GM12878 (cell line): ENCODE data around the gene ARGLU1.

Source experiments
- BHLHE40 ChIP-seq, 2 experiments: fragments of 450-650 bp in 1 of 2; IDR thresholded peaks; 2 replicates each; pipeline ENCODE4 v1.6.1; 2011 to 2017; ENCODE audit warnings: low read depth in 2 of 2, borderline replicate concordance in 1 of 2, improper control_type of control experiment in 1 of 2, low read length in 1 of 2, mild to moderate bottlenecking in 1 of 2
- PRDM15 ChIP-seq: fragments of 450-650 bp; formaldehyde crosslinking; IDR thresholded peaks from 2 replicates; pipeline ENCODE4 v1.4.0; 2020; ENCODE audit warnings: mild to moderate bottlenecking, moderate library complexity
- TF ChIP-seq, protein P1 (sequence below), 3 experiments: IDR thresholded peaks in 2 of 3; conservative IDR thresholded peaks in 1 of 3; 2 replicates each; pipeline ENCODE4 v1.5.1; 2011; ENCODE audit warnings: low read depth in 3 of 3, low read length in 3 of 3, mild to moderate bottlenecking in 3 of 3, control low read depth in 2 of 3, moderate library complexity in 2 of 3, inconsistent platforms in 1 of 3, mixed read lengths in 1 of 3; ENCODE audit not compliant: control insufficient read depth in 2 of 3, insufficient read depth in 1 of 3; ENCODE audit errors: extremely low read depth in 1 of 3

DNA sequence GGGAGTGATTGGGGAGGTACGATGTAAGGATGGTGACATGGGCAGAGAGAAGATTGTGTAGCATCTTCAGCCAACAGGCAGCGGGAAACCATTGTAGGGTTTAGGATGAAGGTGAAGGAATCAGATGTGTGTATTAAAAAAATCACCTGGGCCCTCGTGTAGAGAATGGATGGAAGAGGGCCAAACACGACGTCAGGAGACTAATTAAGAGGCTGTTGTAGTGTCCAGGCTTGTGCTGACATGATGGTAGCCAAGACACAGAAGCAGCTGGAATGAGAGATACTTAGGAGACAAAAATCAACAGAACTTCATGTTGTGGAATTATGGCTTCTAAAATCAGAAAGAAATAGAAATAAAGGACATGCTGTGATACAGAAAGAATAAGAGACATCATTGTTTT lies 41.2 kb upstream of the ARGLU1 start:
- TF ChIP-seq BHLHE40 (IDR thresholded peaks at IDR 0.05; ENCODE audit: borderline replicate concordance in 1 of 2, low read depth in 2 of 2, low read length in 1 of 2) (no peak), PRDM15 (CRISPR knock-in tag) (no peak)
- TF ChIP-seq, protein P1, sequence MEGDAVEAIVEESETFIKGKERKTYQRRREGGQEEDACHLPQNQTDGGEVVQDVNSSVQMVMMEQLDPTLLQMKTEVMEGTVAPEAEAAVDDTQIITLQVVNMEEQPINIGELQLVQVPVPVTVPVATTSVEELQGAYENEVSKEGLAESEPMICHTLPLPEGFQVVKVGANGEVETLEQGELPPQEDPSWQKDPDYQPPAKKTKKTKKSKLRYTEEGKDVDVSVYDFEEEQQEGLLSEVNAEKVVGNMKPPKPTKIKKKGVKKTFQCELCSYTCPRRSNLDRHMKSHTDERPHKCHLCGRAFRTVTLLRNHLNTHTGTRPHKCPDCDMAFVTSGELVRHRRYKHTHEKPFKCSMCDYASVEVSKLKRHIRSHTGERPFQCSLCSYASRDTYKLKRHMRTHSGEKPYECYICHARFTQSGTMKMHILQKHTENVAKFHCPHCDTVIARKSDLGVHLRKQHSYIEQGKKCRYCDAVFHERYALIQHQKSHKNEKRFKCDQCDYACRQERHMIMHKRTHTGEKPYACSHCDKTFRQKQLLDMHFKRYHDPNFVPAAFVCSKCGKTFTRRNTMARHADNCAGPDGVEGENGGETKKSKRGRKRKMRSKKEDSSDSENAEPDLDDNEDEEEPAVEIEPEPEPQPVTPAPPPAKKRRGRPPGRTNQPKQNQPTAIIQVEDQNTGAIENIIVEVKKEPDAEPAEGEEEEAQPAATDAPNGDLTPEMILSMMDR (IDR thresholded peaks at IDR 0.05 in 2 of 3, conservative IDR thresholded peaks at IDR 0.05 in 1 of 3; ENCODE audit: control insufficient read depth in 2 of 3, extremely low read depth in 1 of 3, insufficient read depth in 1 of 3, low read depth in 3 of 3, low read length in 3 of 3) = no peak
